K562 (cell line): ENCODE measurements around the gene JPT1. TPM values are rescaled to one million over a fixed set of nuclear protein-coding genes. Genes with fewer than 3 reads are reported as not detected.

Source experiments
- ARID3B ChIP-seq: fragments of 250-450 bp; sonication (Bioruptor Pico); IDR thresholded peaks from 2 replicates; pipeline ENCODE4 v1.4.0; 2020; ENCODE audit warnings: borderline replicate concordance
- BRD4 ChIP-seq: fragments of 200-600 bp; sonication (generic); IDR thresholded peaks from 2 replicates; pipeline ENCODE4 v1.6.1; 2017; ENCODE audit warnings: inconsistent platforms
- CBFA2T3 ChIP-seq: fragments of 450-650 bp; IDR thresholded peaks from 2 replicates; pipeline ENCODE4 v1.6.1; 2017
- HMGXB4 ChIP-seq: sonication (generic); formaldehyde crosslinking; IDR thresholded peaks from 2 replicates; pipeline ENCODE4 v1.8.1; 2023; ENCODE audit warnings: mild to moderate bottlenecking, missing genetic modification reagents
- NR2C2 ChIP-seq, 2 experiments: fragments of 200-800 bp in 1 of 2; sonication (Bioruptor generic) in 1 of 2; sonication (generic) in 1 of 2; formaldehyde crosslinking in 1 of 2; IDR thresholded peaks; 2 replicates each; pipeline versions ENCODE4 v1.6.1 to v1.8.0; 2016 to 2022; ENCODE audit warnings: mild to moderate bottlenecking in 1 of 2, missing compliant biosample characterization in 1 of 2, missing genetic modification characterization in 1 of 2, missing genetic modification reagents in 1 of 2
- NR3C1 ChIP-seq: sonication (generic); formaldehyde crosslinking; IDR thresholded peaks from 2 replicates; pipeline ENCODE4 v1.8.1; 2022; ENCODE audit warnings: missing genetic modification reagents
- PRDM10 ChIP-seq: fragments of 450-650 bp; IDR thresholded peaks from 2 replicates; pipeline ENCODE4 v1.6.1; 2018; ENCODE audit not compliant: partially characterized antibody
- PRMT5 ChIP-seq: sonication (generic); formaldehyde crosslinking; IDR thresholded peaks from 2 replicates; pipeline ENCODE4 v1.5.0; 2020; ENCODE audit warnings: missing genetic modification reagents
- SIX5 ChIP-seq, 2 experiments: IDR thresholded peaks; 2 replicates each; pipeline ENCODE4 v1.6.1; 2011; ENCODE audit warnings: low read length in 2 of 2, borderline replicate concordance in 1 of 2, low read depth in 1 of 2, mild to moderate bottlenecking in 1 of 2, moderate library complexity in 1 of 2; ENCODE audit not compliant: insufficient read depth in 1 of 2
- SRSF7 ChIP-seq: fragments of 200-400 bp; formaldehyde crosslinking; optimal IDR thresholded peaks from 2 replicates; pipeline ENCODE3; 2017; ENCODE audit warnings: mild to moderate bottlenecking, low read depth, low read length
- WHSC1 ChIP-seq: IDR thresholded peaks from one replicate; pipeline ENCODE4 v1.6.1; 2012; ENCODE audit warnings: low read length, control low read depth, inconsistent platforms
- ZNF184 ChIP-seq: sonication (generic); formaldehyde crosslinking; IDR thresholded peaks from 2 replicates; pipeline ENCODE4 v1.5.0; 2020; ENCODE audit warnings: missing genetic modification reagents
- ZNF280A ChIP-seq: fragments of 450-650 bp; IDR thresholded peaks from 2 replicates; pipeline ENCODE4 v1.6.1; 2018; ENCODE audit warnings: mild to moderate bottlenecking, low read depth; ENCODE audit not compliant: partially characterized antibody
- ZNF639 ChIP-seq, 2 experiments: fragments of 200-800 bp in 1 of 2; sonication (Bioruptor generic) in 1 of 2; sonication (generic) in 1 of 2; formaldehyde crosslinking in 1 of 2; IDR thresholded peaks in 1 of 2; conservative IDR thresholded peaks in 1 of 2; 2 replicates each; pipeline versions ENCODE4 v1.5.0 to v1.6.1; 2016 to 2020; ENCODE audit warnings: missing compliant biosample characterization in 1 of 2, missing genetic modification characterization in 1 of 2, missing genetic modification reagents in 1 of 2
- polyA plus RNA-seq, 8 experiments: library from polyadenylated mRNA; depleted of rRNA in 4 of 8; stranded (reverse) in 5 of 8; unstranded in 3 of 8; fragments of >200 nt; fragmentation: Nextera tagmentation in 2 of 8; fragmentation: Illumina TruSeq in 1 of 8; extraction: Ambion mirVana in 2 of 8; extraction: Trizol in 1 of 8; gene quantifications; 2 replicates each; pipeline versions ENCODE4 v1.2.1 to v1.2.3, GENCODE V29; 2011 to 2014; ENCODE audit warnings: inconsistent platforms in 1 of 8, missing spikeins in 1 of 8
- total RNA-seq, 7 experiments: library from RNA; depleted of rRNA in 6 of 7; stranded (reverse); fragments of >200 nt in 6 of 7; fragmentation: Illumina TruSeq in 2 of 7; extraction: Trizol in 2 of 7; gene quantifications; 2 replicates each; pipeline versions ENCODE4 v1.2.1 to v1.2.3, GENCODE V29; 2011 to 2021; ENCODE audit warnings: low replicate concordance in 1 of 7

Gene JPT1
- total and polyA plus RNA-seq, 9 of the 15 experiments (the other 6 are each of a cell fraction or from before 2014, with no cell fraction given): 56.7 to 292 (median 144) TPM

GRCh38 chr17:75131278-75132017, 22.9 kb downstream of the JPT1 start, which contains the start of gene NT5C (continued):
- TF ChIP-seq SIX5 (IDR thresholded peaks at IDR 0.05; ENCODE audit: borderline replicate concordance in 1 of 2, insufficient read depth in 1 of 2, low read depth in 1 of 2, low read length in 2 of 2) (no peak), ZNF280A (no peak), NR2C2 (CRISPR knock-in tag; IDR thresholded peaks at IDR 0.05) (peak; percentile 57; the same call in 1 of the 2 replicates), NR2C2 (tag; IDR thresholded peaks at IDR 0.05) (peak; percentile 76; the same call in 1 of the 2 replicates), ZNF184 (no peak), SRSF7 (no peak), ARID3B (peak; percentile 9; the same call in 1 of the 2 replicates), PRDM10 (no peak), HMGXB4 (CRISPR knock-in tag) (peak; percentile 95), CBFA2T3 (no peak), PRMT5 (CRISPR knock-in tag) (no peak), ZNF639 (CRISPR knock-in tag; conservative IDR thresholded peaks at IDR 0.05 in 1 of 2, IDR thresholded peaks at IDR 0.05 in 1 of 2) (peak in 1 of 2 experiments; percentile 80; a peak in 2 of 4 replicates), WHSC1 (no peak), NR3C1 (peak; percentile 79; the same call in 1 of the 2 replicates), BRD4 (no peak)
